HG03521 (cell line): ENCODE data around the gene B9D1.
"Not testable (repeated sequence)": the region's sequence is repeated elsewhere in the genome, so short reads cannot be mapped to it uniquely, and the experiment has no call there.

ENCODE experiments used
- ATAC-seq: cut with Tn5 transposase; IDR thresholded peaks from one replicate; pipeline ENCODE4 v1.9.1; 2021; ENCODE audit warnings: mild to moderate bottlenecking, moderate library complexity; ENCODE audit not compliant: unreplicated experiment

The B9D1 gene

DNA sequence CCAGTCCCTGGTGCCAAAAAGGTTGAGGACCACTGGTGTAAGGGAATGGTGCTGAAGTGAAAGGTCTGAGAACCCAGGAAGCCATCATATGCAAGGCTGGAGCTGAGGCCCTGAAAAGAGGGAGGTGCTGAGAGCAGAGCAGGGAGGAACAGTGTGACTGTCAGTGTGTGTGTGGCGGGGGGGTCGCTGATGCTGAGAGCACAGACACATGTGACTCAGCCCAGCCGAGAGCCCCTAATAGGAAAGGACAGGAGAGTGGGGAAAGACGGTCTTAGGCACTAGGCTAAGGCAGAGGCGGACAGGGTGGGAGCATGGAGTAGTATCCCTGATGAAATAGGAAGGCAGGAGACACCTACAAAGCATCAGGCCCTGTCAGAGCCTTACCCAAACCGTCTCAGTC is 1.2 kb downstream of the B9D1 start:
- ATAC-seq: no peak

DNA sequence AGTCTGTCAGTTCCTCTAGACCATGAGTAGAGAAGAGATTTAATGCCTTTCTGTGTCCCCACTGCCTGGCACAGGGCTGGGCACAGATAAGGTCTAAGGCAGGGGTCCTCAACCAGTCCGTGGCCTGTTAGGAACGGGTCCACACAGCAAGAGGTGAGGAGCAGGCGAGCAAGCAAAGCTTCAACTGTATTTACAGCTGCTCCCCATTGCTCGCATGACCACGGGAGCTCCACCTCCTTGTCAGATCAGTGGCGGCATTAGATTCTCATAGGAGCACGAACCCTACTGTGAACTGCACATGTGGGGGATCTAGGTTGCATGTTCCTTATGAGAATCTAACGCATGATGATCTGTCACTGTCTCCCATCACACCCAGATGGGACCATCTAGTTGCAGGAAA is 1.8 kb downstream of the B9D1 start:
- no peak for ATAC-seq

DNA sequence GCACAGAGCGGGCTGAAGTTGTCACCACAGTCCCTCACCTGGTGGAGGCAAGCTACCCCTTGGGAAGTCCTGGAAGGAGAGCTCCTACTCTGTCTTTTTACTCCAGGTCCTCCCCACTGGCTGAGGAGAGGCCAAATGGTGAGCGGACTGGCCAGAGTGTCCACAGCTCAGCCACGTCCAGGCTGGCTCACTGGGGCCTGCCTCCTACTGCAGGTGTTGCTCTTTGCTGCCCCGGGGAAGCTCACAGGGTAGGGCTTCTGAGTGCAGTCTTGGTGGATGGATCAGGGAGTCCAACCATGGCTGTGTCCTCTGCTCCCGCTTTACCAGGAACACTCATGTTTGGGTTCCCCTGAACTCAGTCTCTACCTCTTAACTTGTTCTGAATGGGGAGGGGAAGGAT is 2.7 kb downstream of the B9D1 start:
- ATAC-seq: no peak

DNA sequence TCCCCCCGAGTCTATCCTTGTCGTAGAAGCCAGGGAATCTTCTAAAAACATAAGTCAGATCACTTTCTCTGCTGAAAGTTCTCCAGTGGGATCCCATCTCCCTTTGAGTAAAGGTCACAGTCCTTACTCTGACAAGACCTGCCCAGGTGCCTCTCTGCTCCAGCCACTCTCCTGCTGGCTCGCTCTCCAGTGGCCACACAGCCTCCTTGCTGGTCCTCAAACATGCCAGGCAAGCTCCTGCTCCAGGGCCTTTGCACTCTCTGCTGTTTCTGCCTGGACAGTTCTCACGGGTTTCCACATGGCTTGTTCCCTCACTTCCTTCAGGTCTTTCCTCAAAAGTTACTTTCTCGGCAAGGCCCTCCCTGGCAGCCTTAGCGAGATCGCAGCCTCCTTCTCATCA is 3.4 kb downstream of the B9D1 start:
- ATAC-seq: no peak

DNA sequence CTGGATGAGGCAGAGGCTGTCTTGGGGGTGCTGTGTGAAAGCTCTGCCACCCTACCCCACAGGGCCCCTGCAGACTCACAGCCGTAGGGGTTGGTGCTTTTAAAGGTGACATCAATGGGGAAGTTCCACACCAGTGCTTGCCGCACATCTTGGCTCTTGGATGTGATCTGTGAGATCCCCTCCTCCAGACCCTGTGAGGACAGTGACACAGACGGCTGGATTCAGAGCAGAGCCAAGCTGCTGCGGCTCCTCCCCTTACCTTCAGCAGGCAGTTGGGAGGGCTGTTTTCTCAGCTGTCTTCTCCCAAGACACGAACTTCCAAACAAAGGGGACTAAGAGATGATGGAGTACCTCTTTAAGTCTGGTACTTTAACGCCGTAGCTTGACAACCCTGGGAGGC is 4.8 kb downstream of the B9D1 start:
- ATAC-seq: no peak

DNA sequence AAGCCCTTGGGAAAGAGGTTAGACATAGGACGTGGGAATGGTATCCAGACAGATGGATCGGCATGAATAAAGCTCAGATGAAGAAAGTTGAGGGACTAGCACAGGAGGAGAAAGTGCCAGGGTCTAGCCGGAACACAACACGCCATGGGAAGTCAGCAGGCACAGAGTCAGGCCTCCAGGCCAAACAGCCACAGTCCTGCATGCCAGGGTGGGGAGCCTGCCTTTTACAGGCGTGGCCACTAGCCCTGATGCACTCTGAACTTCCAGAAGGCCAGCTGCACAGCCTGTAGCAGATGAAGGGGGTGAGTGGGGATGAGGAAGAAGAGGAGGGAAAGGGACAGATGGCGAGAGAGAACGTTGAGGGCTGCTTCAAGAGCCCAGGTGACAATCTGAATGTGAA is 5.2 kb downstream of the B9D1 start:
- no peak for ATAC-seq

DNA sequence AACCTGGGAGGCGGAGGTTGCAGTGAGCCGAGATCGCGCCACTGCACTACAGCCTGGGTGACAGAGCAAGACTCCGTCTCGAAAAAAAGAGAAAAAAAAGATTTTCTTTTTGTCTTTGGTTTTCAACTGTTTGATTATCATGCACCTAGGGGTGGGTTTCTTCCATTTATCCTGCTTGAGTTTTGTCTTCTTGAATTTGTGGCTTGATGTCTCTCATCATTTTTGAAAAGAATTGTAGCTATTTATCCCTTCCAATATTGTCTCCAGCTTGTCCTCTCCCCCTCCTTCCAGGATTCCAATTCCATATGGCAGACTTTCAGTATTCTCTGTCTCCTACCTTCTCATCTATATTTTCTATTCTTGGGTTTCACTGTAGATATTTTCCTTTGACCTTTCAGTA is 7.8 kb downstream of the B9D1 start:
- ATAC-seq: no peak

DNA sequence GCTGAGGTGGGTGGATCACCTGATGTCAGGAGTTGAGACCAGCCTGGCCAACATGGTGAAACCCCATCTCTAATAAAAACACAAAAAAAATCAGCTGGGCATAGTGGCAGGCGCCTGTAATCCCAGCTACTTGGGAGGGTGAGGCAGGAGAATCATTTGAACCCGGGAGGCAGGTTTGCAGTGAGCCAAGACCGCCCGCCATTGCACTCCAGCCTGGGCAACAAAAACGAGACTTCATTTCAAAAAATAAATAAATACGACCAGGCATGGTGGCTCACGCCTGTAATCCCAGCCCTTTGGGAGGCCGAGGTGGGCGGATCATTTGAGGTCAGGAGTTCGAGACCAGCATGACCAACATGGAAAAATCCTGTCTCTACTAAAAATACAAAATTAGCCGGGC is 9.1 kb downstream of the B9D1 start:
- ATAC-seq: not testable (repeated sequence)

DNA sequence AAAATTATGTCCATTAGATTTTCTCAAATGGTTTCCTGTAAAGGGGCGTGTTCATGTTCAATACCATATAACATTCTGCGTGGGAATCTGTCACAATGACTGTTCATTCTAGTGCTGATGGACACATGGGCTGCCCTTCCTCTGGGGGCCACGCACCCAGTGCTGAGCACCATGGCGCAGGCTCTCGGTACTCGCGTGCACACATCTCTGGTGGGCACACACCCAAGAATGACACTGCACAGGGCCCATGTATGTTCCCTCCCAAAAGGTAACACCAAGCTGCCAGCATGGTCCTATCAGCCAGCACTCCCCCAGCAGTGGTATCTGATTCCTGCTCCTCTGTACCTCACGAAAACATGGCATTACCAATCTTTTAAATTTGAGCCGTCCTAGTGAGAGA is 13.7 kb downstream of the B9D1 start:
- ATAC-seq: no peak

DNA sequence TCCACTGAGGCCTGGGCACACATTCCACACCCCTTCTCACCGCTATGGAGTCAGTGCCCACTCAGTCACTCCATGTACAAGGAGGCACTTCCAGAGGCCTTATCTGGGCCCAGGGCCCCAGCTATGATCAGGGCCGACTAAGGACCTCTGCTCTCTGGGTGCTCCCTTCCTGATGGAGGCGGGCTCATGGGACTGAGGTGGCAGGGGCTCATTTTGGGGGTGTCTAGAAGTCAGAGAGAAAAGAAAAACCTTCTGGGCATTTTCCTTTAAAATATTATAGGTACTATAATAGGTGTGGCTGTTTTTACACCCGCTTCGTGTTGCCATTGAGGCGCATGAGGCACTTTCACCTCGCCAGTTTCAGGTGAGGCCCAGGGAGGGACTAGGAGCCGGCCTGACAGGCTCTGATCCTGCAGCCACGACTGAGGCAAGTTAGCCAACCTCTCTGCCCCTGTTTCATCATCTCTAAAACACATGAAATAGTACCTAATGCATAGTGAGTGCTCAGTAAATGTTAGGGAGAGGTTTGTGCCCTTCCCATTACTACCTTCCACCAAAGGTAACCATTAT is 14.4 kb downstream of the B9D1 start:
- ATAC-seq: no peak

DNA sequence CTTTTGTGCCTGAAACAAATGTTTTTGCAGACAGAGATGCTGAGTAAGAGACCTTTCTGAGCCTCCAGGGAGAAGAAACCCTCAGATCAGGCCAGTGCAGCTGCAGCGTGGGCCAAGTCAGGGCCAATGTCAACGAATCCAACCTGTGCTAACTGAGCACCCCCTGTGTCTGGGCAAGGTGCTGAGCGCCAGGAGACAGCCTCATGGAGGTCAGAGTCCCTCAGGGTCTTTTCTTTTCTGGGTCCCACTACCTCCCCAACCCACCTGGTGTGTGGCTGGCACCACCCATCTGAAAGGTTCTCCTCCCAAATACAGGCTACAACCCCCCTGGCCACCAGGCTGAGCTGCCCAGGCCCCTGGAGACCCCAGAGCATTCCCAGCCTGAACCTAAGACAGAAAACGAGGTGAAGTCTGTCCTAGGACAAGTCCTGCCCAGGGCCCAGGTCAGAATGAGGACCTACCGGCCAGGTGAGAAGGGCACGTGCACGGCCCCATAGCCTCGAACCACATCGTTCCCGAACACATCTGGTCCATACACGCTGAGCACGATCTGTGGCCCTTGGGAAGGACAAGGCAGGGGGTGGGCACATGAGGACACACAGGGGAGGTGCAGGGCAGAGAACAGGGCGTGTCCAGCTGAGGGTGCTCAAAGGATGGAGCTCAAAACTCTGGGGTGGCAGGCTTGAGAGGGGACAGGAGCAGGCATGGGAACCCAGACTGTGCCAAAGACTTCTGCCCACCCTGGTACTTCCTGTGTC is 15.0 kb downstream of the B9D1 start:
- ATAC-seq: no peak

DNA sequence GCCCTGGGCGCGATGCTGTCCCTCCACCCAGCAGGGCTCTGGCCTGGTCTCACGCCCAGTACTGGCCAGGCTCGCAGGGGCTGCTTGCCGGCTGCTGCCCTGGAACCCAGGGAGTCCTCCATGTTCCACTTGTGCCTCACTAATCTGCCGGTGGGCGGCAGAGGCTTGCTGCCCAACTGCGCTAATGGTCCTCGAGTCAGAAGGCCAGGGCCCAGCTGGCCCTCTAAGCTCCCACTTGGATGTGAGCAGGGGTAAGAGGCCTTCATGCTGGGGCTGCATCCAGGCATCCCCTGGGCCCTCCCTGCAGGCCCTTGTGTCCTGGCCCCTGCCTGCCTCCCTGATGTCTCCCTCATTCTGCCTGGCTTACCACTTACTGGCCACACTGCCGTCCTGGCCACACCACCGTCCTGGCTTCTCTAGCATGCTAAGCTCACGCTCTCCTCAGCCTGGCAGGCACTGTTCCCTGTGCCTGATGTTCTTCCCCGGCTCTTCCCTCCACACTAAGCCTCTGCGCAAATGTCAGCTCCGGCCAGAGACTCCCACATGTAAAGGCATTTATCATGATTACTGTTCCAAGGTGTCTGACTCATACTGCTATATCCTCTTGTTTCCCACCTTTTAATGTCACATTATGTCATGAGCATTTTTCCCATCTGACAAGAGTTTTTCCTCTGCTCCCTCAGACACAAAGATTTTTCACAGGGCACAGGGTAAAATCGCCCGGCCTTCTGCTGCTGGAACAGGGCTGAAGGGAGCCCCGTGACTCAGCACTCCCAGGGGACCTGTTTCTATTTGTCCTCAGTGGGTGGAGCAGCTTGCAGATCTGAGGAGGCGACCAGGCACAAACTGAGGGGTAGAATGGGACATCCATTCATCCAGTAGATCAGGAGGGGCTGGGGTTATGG is 15.9 kb downstream of the B9D1 start:
- ATAC-seq: no peak

DNA sequence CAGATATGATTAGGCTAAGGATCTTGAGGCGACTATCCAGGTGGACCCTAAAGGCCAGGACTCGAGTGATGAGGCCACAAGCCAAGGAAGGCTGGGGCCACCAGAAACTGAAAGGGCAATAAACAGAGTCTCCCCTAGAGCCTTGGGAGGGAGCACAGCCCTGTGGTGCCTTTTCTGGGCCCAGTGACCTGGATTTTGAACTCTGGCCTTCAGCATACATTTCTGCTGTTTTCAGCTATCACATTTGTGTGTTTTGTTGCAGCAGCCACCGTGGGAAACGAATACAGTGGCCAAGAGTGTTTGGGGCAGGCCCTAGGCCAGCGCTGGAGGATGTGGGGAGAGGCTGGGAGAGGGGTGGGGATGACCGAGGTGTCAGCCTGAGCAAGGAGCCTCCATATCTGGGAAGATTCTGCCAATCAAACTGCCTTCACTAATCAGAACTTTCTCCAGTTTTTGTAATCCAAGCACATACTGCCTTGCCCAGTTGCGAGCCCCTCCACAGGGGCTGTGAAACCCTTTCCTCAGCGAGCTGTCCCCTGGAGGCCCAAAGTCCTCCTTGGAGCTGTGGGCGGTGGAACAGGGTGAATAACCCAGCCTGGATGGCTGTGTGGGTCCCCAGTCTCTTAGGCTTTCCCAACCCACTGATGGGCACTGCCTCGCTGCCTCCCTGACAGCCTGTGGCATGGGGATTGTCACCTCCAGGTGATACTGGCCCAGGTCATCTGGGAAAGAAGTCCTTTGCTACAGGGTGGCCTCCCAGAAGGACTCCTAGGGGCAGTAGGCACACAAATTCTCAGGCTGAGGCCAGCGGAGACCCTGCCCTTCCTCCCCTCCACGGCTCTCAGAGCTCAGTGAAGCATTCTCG is 16.8 kb downstream of the B9D1 start:
- ATAC-seq: no peak

DNA sequence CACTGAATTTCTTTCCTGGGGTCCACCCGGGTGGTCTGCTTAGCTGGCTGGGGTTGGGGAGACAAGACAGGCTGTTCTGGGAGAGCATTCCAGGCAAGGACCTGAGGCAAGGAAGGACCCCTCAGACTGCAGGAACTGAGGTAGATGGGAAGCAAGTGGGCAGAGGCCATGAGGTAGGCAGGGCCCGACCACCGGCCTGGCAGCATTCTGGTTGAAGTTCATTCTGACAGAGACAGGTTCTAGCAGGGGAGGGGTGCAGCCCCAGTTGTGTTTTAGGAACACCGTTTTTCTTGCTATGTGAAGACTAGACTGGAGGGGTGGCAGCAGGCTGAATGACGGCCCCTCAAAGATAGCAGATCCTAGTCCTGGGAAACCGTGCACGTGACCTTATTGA is 17.5 kb downstream of the B9D1 start:
- no peak for ATAC-seq

DNA sequence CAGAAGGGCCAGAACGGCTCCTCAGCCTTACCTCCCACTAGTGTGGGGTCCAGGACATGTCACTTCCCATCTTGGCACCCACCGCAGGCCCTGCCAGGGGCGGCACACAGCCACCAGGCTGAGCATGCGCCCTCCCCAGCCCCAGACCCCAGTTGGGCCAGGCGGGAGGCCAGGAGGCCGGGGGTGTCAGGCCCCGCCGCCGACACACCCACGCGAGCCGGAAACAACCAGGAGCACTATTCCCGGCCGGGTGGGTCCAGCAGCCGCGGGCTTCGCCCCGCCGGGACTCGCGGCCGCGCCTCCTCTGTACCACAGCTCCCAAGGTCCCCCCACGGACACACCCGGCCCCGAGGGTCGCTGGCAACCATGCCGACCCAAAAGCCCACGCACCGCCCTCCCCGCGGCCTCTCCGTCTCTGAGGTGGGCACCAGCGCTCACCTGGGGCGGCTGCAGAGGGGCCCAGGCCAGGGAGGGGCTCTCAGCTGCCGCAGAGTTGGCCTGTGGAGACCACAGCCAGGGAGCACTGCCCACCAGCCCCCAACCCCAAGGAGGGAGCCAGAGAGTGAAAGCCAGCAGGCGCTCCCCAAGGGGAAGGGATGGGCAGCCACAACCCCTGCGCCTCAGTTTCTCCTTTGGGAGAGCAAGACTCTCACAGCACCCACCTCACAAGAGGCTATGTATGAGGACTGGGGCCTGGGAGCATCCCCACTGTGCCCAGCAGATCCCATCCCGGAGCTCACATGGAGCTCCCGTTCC is 18.0 kb downstream of the B9D1 start:
- no peak for ATAC-seq

DNA sequence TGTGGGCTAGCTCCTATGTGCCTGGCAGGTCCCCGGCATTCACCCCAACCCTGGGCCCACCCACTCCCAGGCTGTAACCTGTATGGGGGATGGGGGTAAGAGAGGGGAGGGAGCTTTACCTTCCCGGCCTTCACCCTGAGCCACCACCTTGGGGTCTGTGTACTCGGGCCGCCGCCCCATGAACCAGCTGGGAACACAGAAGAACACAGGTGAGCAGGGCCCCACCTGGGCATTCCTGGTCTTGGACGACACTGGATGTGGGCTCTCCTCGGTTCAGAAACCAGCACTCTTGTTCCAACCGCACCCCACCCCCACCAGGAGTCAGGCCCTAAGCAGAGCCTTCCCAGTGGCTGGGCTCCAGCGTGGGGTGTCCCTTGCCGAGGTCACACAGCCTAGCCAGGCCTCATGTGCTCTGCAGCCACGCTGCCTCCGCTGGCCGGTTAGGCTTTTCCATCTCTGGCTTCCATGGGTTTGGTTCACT is 18.8 kb downstream of the B9D1 start:
- no peak for ATAC-seq

DNA sequence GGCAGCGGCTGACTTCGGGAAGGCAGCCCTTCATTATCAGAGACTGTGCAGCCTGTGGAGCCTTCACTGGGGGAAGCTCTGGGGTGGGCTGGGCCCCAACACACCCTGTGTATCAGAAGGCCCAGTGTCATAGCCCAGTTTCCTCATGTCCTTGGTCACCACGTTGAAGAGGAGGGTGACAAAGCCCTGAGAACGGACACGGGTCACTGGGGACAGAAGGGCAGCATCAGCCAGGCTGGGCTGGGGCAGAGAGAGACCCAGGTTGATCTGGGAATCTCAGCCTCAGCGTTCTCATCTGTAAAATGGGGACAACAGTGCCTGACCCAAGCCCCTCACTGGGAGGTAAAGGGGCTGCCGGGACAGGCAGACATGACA is 19.3 kb downstream of the B9D1 start:
- ATAC-seq: no peak

DNA sequence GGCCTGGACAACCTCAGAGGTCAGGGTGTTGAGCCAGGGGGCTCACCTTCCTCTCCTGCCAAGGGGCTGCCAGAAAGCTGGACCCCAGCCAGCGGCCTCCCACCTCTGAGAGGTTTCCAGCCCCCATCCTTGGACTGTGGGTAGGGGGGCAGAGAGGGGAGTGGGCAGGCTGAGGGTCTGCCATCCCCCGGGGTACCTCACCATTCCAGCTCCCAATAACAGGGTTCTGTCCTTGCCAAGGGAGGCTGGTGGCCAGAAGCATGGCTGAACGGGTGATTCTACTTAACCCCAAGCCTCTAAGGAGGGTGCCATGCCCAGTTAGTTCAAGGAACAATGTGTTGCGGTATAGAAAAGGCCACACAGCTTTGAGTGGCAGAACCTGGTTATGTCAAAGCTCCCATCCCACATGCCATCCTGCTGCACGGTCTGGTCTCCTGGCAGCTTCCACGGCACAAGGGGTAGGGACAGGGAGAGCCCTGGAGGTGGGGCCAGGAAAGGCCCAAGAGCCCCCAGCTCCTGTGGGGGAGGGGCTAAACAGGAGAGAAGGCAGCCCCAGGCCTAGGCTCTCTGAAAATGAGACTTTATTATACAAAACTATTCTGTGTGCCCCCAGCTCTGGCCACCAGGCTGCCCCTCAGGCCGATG is 19.8 kb downstream of the B9D1 start:
- no peak for ATAC-seq
